ENCODE data around the gene UNKL. TPM values are rescaled to one million over a fixed set of nuclear protein-coding genes. Genes with fewer than 3 reads are reported as not detected.

UNKL gene
- total RNA-seq, 1 donor from 2014 or later, result 26.2 TPM

GRCh38 chr16:1341495-1342420, 72.7 kb downstream of the UNKL start:
- H3K27me3 Mint-ChIP-seq (ENCODE audit: low read depth), result peaks cover 20% of the 10 kb centered on the region
- TF ChIP-seq CTCF (conservative IDR thresholded peaks at IDR 0.05), result no peak
- no peaks in the 10 kb centered on the region for H3K36me3 Mint-ChIP-seq (ENCODE audit: low read depth)
- no peak overlapping the region for H3K27ac Mint-ChIP-seq (ENCODE audit: unreplicated experiment)
- DNase-seq (ENCODE audit: low read depth, low spot score), result no peak
- peak overlapping the region; percentile 34 for H3K4me3 Mint-ChIP-seq
- no peaks in the 10 kb centered on the region for H3K9me3 Mint-ChIP-seq
- H3K4me1 Mint-ChIP-seq, result peaks cover 9% of the 10 kb centered on the region

GRCh38 chr16:1340730-1341494, 73.6 kb downstream of the UNKL start:
- H3K27me3 Mint-ChIP-seq (ENCODE audit: low read depth), result peaks cover 29% of the 10 kb centered on the region
- no peak overlapping the region for H3K4me3 Mint-ChIP-seq
- H3K4me1 Mint-ChIP-seq, result peaks cover 9% of the 10 kb centered on the region
- H3K27ac Mint-ChIP-seq (ENCODE audit: unreplicated experiment), result no peak overlapping the region
- H3K36me3 Mint-ChIP-seq (ENCODE audit: low read depth), result no peaks in the 10 kb centered on the region
- DNase-seq (ENCODE audit: low read depth, low spot score), result no peak
- no peaks in the 10 kb centered on the region for H3K9me3 Mint-ChIP-seq
- TF ChIP-seq CTCF (conservative IDR thresholded peaks at IDR 0.05), result no peak

- Mint-ChIP-seq H3K27me3 (ENCODE audit: low read depth) (peaks cover 44% of the 10 kb centered on the region), H3K9me3 (no peaks in the 10 kb centered on the region), H3K4me3 (no peak overlapping the region), H3K36me3 (ENCODE audit: low read depth) (no peaks in the 10 kb centered on the region), H3K4me1 (peaks cover 14% of the 10 kb centered on the region), H3K27ac (ENCODE audit: unreplicated experiment) (no peak overlapping the region)
- no peak for TF ChIP-seq CTCF (conservative IDR thresholded peaks at IDR 0.05)
- DNase-seq (ENCODE audit: low read depth, low spot score), result no peak
Observed at GRCh38 chr16:1338855-1339675, 75.4 kb downstream of the UNKL start.

- no peaks in the 10 kb centered on the region for H3K36me3 Mint-ChIP-seq (ENCODE audit: low read depth)
Observed at GRCh38 chr16:1338119-1338730, 76.3 kb downstream of the UNKL start.

More at GRCh38 chr16:1338119-1338730, 76.3 kb downstream of the UNKL start:
- Mint-ChIP-seq H3K4me3 (no peak overlapping the region), H3K27ac (ENCODE audit: unreplicated experiment) (no peak overlapping the region), H3K27me3 (ENCODE audit: low read depth) (peaks cover 41% of the 10 kb centered on the region), H3K9me3 (no peaks in the 10 kb centered on the region), H3K4me1 (peaks cover 10% of the 10 kb centered on the region)
- peak; percentile 60 for TF ChIP-seq CTCF (conservative IDR thresholded peaks at IDR 0.05)
- DNase-seq (ENCODE audit: low read depth, low spot score), result peak; percentile 46
